HG03097 (cell line): ENCODE measurements around the gene PPP2R5A.
"Not testable (repeated sequence)": the region's sequence is repeated elsewhere in the genome, so short reads cannot be mapped to it uniquely, and the experiment has no call there.

ENCODE experiments used
- ATAC-seq: cut with Tn5 transposase; IDR thresholded peaks from one replicate; pipeline ENCODE4 v1.9.1; 2021; ENCODE audit not compliant: unreplicated experiment, low FRiP score

Gene PPP2R5A

GRCh38 chr1:212351588-212352362, 66.6 kb downstream of the PPP2R5A start:
- ATAC-seq = no peak

GRCh38 chr1:212353181-212353580, 68.0 kb downstream of the PPP2R5A start:
- ATAC-seq = no peak

- no peak for ATAC-seq
Measured at GRCh38 chr1:212354464-212354863, 69.3 kb downstream of the PPP2R5A start.

- ATAC-seq = no peak
Measured at GRCh38 chr1:212355230-212355969, 70.2 kb downstream of the PPP2R5A start.

- ATAC-seq = no peak
Measured at GRCh38 chr1:212359794-212360479, 74.7 kb downstream of the PPP2R5A start.

- no peak for ATAC-seq
Measured at GRCh38 chr1:212364985-212365384, 79.8 kb downstream of the PPP2R5A start.

GRCh38 chr1:212366901-212367300, 81.7 kb downstream of the PPP2R5A start:
- no peak for ATAC-seq

GRCh38 chr1:212367474-212368072, 82.4 kb downstream of the PPP2R5A start:
- peak; percentile 20 for ATAC-seq

GRCh38 chr1:212368073-212368484, 82.9 kb downstream of the PPP2R5A start:
- peak; percentile 68 for ATAC-seq

- no peak for ATAC-seq
Measured at GRCh38 chr1:212375986-212376385, 90.8 kb downstream of the PPP2R5A start.

GRCh38 chr1:212377644-212378043, 92.4 kb downstream of the PPP2R5A start:
- no peak for ATAC-seq

- ATAC-seq = no peak
Measured at GRCh38 chr1:212379366-212379765, 94.2 kb downstream of the PPP2R5A start.

GRCh38 chr1:212381397-212382035, 96.3 kb downstream of the PPP2R5A start:
- ATAC-seq = no peak

GRCh38 chr1:212386029-212386428, 100.8 kb downstream of the PPP2R5A start:
- no peak for ATAC-seq

- no peak for ATAC-seq
Measured at GRCh38 chr1:212388985-212389716, 103.9 kb downstream of the PPP2R5A start.

GRCh38 chr1:212395678-212396437, 110.6 kb downstream of the PPP2R5A start:
- not testable (repeated sequence) for ATAC-seq

- ATAC-seq = no peak
Measured at GRCh38 chr1:212396638-212397037, 111.4 kb downstream of the PPP2R5A start.

- ATAC-seq = no peak
Measured at GRCh38 chr1:212397171-212397570, 112.0 kb downstream of the PPP2R5A start.

GRCh38 chr1:212401042-212401441, 115.8 kb downstream of the PPP2R5A start:
- no peak for ATAC-seq
